ENCODE measurements around the gene RNF11.
"Not testable (repeated sequence)": the region's sequence is repeated elsewhere in the genome, so short reads cannot be mapped to it uniquely, and the experiment has no call there.

Gene RNF11

GRCh38 chr1:51235673-51236530, at the start of gene RNF11:
RNF11 (plus strand) TSS chr1:51236273; CDS start chr1:51236757, 484 bp downstream.
- DNase-seq, result peak; percentile 98

GRCh38 chr1:51188230-51188629, 47.8 kb upstream of the RNF11 start:
- DNase-seq, result no peak

GRCh38 chr1:51189421-51190073, 46.5 kb upstream of the RNF11 start:
- DNase-seq, result peak; percentile 66

GRCh38 chr1:51190961-51191360, 45.1 kb upstream of the RNF11 start:
- no peak for DNase-seq

- DNase-seq, result peak; percentile 78
Measured at GRCh38 chr1:51192213-51192843, 43.7 kb upstream of the RNF11 start.

GRCh38 chr1:51193564-51193963, 42.5 kb upstream of the RNF11 start:
- DNase-seq, result no peak

- no peak for DNase-seq
Measured at GRCh38 chr1:51203121-51203873, 32.8 kb upstream of the RNF11 start.

- no peak for DNase-seq
Measured at GRCh38 chr1:51203874-51204245, 32.2 kb upstream of the RNF11 start.

GRCh38 chr1:51210055-51210454, 26.0 kb upstream of the RNF11 start:
- DNase-seq, result no peak

- no peak for DNase-seq
Measured at GRCh38 chr1:51210676-51211075, 25.4 kb upstream of the RNF11 start.

- DNase-seq, result peak; percentile 34
Measured at GRCh38 chr1:51214615-51215131, 21.4 kb upstream of the RNF11 start.

- no peak for DNase-seq
Measured at GRCh38 chr1:51215169-51215568, 20.9 kb upstream of the RNF11 start.

GRCh38 chr1:51216631-51217030, 19.4 kb upstream of the RNF11 start:
- DNase-seq, result no peak

GRCh38 chr1:51217101-51217500, 19.0 kb upstream of the RNF11 start:
- DNase-seq, result no peak

- DNase-seq, result no peak
Measured at GRCh38 chr1:51218570-51218969, 17.5 kb upstream of the RNF11 start.

- no peak for DNase-seq
Measured at GRCh38 chr1:51219022-51219421, 17.1 kb upstream of the RNF11 start.

GRCh38 chr1:51221529-51221928, 14.5 kb upstream of the RNF11 start:
- DNase-seq, result not testable (repeated sequence)

- DNase-seq, result no peak
Measured at GRCh38 chr1:51222136-51222787, 13.8 kb upstream of the RNF11 start.

GRCh38 chr1:51222809-51223208, 13.3 kb upstream of the RNF11 start:
- no peak for DNase-seq

GRCh38 chr1:51224255-51224654, 11.8 kb upstream of the RNF11 start:
- no peak for DNase-seq

GRCh38 chr1:51227231-51227960, 8.7 kb upstream of the RNF11 start:
- DNase-seq, result not testable (repeated sequence)

GRCh38 chr1:51228471-51228870, 7.6 kb upstream of the RNF11 start:
- DNase-seq, result not testable (repeated sequence)

All from RPMI8226 (cell line).